ENCODE measurements around the gene SF3A2.
A peak's percentile ranks its signal among the peaks of the same experiment; 100 is the strongest.

The SF3A2 gene

DNA sequence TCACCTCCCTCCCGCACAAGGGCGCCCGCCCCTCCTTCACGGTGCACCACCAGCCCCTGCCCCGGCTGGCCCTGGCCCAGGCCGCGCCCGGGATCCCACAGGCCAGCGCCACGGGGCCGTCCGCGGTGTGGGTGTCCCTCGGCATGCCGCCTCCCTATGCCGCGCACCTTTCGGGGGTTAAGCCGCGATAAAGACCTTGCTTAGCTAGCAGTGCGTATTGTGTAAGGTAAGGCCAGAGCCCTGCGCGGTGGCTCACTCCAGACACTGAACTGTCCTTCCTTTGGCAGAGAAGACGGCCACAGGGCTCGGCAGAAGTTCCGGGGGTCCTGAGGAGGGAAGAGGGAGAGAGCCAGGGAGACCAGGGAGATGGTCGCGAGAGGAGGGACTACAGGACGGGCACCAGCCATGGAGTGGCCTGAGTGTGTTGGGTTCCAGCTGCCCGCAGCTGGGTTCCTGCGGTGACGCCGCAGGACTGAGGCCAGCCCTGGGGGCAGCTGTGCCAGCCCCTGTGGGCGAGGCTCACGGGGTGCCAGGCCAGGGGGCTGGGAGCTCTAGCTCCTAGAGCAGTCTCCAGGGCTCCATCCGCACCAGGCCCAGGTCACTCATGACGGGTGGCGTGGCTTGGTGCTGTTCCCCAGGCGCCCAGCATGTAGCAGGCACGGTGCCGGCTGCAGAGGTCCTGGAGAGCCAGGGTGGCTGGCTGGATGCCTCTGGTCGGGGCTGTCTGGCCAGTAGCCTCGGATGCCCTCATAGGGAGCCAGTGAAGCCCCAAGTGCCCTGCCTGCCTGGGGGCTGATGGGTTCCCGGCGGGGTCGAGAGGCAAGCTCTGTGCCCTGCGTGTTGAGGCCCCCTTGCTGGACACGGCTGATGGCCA lies 8.2 kb upstream of the SF3A2 start:
- DNase-seq, result no peak

DNA sequence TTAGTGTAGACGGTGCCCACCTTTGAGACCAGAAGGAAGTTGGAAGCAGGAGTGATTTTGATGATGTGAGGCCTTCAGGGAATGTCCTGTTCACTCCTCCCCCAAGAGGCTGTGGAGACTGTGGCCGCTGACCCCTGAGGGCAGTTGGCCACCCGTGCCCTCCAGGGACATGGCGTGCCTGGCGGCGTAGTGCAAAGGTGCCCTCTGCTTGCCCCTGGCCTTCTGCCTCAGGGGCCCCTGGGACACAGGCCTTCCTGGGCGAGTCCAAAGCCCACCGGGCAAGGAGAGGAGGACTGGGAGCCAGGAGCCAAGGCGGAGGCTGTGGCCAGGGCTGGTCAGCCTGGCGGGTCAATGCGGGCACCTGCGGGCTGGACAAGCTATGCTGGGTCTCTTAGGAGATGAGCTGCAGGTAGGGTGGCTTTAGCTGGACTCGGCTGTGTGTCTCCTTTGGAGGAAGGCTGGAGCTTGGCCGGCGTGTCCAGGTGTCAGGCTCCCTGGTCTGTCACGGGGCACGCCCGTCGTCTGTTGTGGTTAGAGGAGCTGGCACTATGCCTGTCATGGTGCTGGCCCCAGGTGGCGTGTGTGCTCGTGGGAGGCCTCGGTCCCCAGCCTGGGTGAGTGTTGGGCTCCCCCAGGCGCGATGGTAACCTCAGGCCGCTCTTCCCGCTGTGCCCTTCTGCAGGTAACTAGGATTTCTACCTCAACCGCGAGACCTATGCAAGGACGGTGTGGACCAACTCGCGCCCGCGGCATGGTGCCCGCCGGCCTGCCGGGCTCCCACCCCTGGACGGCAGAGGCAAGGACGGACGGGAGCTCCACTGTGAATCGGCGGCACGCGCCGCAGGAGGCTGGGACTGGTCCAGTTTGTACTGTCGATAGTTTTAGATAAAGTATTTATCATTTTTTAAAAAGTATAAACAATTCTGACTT lies 7.3 kb upstream of the SF3A2 start:
- no peak for DNase-seq

DNA sequence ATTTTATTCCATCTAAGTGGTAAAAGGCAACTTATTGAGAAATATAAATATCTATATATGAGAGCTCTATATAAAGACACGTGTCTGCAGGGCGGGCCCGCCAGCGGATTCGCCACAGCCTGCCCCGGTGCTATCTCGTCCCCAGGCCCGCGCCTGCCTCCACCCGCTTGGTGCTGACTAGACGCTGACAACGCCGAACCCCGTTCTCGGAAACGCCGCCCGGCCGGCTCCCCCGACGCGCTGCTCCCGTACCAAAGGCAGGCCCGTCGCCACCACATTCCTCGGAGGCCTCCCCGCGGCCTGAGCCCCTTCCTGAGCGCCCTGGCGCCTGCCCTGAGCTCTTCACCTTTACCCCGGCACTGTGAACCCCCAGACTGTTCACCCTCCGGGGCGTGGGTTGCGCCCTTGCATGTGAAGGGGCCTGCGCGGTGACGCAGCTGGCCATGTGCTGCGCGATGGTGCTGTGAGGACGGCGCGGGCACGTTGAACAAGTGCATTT lies 6.5 kb upstream of the SF3A2 start:
- DNase-seq, result no peak

DNA sequence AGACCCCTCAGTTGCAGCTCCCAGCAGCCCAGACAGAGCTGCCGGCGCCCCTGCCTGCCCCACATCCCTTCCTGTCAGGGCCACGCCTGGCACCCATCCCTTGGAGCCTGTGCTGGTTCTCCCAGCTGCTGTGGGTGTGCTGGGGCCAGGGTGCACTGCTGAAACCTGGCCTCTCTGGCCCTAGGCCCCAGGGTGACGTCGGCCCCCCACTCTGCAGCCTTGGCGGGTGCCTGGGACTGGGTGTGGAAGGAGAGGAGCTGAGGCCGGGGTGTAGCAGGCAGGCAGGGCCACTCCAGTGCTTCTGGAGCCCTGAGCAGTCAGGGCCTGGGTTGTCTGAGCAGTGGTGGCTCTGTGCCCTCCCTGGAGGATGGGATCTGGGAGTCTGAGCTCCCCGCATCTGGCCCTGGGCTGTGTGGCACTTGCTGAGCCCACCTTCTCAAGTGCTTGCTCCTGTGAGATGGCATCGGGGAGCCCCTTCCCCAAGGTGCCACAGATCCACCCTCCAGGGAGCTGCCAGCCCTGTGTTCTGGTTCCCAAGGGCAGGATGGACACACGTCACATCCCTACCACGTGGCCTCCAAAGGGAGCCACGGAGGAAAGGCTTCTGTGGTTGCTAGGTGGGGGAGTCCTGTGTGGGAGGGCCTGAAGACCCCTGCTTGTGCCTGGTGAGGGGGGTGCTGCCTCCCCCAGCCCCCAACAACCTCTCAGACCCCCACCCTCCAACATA lies 5.7 kb upstream of the SF3A2 start:
- DNase-seq, result no peak

DNA sequence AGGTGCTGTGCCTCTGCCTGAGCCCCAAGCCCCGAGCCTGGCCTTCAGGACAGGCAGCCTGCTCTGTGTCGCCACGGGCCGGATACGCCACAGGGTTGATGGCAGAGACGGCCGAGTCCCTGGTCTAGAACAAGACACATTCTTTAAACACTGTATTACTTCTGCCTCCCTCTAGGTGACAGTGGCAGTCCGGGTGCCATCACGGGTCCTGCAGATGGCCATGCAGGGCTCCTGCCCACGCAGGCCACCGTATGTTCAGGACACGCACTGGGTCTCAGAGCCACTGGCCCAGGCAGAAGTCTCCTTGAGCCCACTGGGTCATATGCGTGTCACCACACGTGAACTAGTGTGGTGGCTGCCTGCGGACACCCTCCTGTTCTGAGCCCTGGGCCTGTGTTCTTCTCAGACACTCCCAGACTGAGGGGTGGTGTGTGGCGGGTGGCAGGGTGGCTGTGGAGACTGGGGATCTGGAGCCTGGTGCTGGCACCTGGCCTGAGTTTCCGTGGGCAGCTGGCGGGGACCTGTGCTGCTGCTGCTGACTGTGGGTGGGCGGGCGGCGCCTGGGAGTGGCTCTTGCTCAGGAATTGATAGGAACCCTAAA lies 4.9 kb upstream of the SF3A2 start:
- no peak for DNase-seq

DNA sequence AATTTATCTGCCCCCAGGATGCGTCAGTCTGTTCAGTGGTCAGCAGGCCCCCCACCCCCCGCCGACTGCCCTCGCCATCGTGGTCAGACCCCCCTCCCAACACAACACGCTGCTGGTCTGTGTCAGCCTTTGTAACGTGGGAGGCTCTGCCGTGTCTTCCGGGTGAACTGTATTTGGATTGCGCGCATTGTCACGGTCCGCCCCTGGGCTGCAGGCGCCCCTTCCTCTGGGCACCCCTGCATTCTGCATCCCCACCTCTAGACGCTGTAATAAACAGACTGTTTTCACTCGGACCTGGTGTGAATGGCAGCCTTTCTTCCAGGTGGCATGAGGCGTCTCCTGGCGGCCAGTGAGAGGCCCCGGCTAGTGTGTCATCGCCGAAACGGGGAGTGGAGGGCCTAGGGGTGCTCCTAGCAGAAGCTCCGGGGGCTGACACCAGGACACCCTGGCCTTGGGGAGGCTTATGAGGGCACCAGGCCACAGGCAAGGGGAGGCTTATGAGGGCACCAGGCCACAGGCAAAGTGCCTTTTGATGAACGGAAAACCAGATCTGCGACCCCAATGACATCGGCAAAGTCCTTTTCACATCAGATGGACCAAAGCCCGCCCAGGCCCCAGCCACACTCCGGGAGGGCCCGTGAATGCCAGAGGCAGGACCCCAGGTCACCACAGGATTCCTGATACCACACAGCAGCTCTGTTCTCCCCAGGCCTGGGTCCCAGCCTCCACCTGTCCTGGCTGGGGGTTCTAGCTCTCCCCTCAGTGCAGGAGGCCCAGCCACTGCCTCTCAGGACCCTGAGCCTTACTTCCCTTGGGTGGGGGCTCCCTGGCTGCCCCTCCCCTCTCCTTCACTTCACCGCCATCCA lies 4.1 kb upstream of the SF3A2 start:
- no peak for DNase-seq

DNA sequence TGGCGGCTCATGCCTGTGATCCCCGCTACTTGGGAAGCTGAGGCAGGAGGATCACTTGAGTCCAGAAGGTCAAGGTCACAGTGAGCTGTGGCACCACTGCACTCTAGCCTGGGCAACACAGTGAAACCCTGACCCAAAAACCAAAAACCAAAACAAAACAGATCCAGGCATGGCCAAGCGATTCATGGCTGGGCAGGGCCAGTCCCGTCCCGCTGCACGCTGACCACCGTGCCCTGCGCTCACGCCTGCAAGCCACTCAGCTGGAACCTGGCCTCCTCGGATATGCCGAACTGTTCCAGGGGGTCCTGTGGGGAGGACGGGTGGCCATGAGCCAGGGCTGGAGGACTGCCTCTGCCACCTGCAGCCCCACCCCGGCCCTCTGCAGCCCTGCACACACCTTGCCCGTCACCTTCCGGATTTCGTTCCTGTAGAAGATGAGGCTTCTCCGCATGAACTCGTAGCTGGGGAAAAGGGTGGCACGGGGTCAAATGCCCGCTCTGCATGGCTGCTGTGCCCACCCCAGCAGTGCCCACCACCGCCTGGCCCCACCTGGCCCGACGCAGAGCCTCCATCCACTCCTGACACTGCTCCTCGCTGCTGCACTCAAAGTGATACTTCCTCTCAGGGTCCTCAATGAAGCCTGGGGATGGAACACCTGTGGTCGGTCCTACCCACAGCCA lies 2.9 kb upstream of the SF3A2 start:
- DNase-seq, result no peak

DNA sequence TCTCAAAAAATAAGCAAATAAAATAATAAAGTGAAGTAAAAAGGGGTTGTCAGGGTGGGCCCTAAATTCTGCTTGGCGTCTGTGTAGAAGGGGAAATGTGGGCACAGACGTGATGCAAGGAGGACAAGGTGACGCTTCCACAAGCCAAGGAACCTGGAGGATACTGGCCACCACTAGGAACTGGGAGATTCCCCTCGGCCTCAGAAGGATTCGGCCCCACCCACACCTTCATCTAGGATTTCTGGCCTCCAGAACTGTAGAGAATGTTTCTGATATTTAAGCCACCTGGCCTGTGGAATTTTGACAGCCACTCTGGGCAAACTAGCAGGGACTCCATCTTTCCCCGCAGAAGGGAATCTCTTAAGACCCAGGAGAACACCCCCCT lies 1.6 kb upstream of the SF3A2 start:
- no peak for DNase-seq

DNA sequence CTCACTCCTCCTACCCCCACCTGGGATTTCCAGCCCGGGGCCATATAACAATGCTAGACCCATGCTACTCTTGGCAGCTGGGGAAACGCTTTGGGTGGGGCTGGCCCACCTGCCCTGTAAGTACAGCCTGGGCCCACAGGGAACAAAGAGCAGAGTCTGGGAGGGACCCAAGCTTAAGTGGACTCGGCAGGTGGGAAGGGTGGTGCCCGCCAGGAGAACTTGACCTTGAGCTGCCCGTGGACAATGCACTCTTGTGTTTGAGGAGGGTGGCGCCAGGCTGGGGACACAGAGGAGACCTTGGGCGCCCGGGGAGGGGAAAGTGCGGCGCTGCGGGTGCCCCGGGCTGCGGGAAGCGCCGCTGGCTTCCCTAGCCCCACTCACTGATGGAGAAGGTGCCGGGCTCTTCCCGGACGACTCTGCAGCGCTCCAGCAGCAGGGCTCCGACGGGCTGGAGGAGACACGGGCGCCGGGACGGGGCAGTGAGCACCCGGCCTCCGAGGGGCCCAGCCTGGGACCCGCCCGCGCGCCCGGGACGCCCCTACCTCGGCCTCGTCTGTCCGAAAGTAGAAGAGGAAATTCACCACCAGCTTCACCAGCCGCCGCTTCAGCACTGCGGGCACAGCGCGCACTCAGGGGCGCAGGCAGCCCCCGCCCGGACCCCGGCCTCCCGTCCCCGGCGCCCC lies 1.1 kb upstream of the SF3A2 start:
- DNase-seq, result no peak

DNA sequence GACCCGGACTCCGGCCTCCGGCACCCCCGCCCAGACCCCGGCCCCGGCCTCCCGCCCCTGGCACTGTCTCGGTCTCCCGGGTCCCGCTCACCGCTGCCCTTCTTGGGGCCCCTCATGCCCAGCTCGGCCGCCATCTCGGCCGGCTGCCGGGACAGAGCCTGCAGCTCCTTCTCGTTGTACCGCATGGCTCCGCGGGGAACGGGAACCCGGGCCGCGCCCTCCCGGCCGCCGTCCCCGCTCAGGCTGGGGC lies 635 bp upstream of the SF3A2 start:
- DNase-seq, result no peak

DNA sequence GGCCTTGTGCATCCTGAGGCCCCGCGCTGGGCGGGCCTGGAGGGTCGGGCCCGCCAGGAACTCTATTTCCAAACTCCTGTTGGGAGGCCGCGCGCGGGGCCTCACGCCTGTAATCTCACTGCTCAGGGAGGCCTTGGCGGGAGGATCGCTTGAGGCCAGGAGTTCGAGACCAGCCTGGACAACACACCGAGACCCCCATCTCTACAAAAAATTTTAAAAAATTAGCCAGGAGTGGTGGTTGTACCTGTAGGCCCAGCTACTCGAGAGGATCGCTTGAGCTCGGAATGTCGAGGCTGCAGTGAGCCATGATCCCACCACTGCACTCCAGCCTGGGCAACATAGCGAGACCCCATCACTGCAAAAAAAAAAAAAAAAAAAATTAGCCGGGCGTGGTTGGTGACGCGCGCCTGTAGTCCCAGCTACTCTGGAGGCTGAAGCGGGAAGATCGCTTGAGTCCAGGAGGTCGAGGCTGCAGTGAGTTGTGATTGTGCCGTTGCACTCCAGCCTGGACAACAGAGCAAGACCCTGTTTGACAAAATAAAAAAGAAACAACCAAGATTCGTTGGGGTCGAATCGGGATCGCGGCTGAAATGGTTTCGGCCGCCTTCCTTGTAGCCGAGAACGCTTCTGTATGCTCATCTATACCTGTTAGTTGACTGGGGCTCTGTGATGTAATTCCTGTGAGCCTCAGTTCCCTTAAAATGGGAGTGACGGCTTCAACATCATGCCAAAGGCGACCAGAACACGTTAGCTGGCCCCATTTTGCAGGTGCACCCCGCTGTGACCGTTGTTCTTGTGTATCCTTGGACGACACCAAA lies 636 bp downstream of the SF3A2 start:
- no peak for DNase-seq

DNA sequence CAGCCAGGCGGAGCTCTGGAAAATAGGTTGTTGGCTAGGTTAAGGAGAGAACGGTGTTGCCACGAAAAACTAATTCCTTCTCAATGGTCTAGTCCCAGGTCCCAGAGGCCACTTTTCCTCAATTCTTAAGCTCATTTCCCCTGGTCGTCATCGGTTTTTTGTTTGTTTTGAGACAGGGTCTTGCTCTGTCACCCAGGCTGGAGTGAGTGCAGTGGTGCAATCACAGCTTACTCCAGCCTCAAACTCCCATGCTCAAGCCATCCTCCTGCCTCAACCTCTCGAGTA lies 1.2 kb downstream of the SF3A2 start:
- DNase-seq, result no peak

DNA sequence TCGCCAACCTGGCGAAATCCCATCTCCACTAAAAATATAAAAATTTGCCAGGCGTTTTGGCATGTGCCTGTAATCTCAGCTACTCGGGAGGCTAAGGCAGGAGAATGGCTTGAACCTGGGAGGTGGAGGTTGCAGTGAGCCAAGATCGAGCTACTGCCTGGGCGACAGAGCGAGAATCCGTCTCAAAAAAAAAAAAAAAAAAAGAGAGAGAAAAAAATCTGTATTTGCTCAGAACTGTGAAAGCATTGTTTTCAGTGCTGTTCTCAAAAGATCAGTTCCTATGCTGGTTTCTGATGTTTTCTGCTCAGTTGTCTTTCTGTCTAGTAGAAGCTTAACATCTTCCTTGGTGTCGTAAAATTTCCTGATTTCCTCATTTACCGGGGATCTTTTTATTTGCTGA lies 2.5 kb downstream of the SF3A2 start:
- peak; percentile 11 for DNase-seq

DNA sequence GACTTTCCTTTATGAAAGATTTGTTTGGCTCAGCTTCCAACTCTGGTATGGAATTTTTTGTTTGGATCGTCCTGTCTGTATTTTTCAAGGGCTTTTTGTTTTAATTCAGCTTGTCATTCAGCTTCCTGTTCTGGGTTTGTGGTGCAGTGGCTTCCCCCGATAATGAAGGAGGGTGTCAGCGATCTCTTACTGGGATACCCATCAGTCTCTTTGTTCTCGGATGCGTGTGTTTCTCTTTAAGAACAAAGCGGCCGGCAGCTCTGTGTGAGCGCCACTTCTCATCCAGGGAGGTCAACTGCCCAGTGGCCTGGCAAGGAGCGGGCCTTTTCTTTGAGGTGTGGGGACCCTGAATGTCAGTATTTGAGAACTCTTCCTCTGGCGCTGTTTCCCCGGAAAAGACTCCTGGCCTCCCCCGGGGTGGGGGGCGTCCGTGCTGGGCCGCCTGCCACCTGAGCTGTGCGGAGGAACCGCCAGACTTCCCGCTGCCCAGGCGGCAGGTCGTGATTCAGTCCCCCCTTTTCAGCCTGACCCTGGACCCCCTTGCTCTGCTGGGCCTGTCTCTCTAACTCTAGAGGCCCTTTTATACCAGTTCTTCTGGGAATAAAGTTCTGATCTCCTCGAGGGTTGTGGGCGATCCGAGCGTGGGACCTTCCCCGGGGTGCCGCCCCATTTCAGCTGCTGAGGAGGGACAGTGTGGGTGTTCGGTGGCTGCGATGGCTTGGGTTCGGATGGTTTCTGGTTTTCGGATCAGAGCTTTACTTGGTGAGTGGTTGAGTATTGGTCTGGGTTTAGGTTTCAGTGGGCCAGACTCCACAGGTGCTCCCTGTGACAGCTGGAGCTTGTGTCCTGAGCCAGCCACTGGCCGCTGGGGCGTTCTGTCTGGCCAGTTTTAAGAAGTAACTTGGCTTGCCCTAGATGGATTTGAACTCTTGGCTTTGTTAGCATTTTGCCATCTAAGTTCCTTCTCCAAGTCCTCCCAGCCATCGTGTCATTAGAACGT lies 3.4 kb downstream of the SF3A2 start:
- DNase-seq, result peak; percentile 17

DNA sequence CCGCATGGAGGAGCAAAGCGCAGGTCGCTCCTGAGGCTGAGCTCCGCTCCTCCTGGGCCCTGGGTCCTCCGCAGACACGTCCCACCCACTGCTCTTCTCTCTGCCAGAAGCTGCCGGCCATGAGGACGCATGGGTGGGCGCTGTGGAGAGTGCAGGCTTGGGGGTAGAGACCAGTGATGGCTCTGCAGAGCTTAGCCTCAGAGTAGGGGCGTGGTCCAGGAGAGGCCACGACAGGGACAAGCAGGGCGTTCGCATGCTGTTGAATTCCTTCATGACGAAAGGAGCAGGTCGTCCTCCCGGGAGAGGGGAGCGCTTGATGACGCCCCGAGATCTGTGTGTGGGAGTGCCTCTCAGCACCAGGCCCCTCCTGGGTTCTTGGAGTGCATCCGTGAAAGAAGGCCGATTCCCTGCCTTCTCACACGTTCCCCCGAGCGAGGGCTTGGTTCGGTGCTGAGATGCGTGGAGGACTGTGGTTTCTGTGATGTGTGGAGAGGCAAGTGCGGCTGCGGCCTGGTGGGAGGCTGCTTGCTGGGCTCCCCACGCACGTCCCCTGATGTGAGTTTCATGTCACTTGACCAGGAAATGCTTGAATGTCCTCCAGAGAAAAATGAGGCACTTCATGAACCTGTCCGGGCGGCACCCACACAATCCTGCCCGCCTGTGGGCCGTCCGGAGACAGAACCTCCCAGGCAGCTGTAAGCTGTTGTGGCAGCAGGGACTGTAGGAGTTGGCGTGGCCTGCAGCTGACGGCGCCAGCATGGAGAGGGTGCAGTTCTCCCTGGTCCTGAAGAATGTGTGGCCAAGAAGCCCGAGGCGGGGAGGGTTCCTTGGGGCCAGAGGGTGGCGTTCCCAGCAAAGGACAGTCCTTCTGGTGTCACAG lies 4.5 kb downstream of the SF3A2 start:
- no peak for DNase-seq

DNA sequence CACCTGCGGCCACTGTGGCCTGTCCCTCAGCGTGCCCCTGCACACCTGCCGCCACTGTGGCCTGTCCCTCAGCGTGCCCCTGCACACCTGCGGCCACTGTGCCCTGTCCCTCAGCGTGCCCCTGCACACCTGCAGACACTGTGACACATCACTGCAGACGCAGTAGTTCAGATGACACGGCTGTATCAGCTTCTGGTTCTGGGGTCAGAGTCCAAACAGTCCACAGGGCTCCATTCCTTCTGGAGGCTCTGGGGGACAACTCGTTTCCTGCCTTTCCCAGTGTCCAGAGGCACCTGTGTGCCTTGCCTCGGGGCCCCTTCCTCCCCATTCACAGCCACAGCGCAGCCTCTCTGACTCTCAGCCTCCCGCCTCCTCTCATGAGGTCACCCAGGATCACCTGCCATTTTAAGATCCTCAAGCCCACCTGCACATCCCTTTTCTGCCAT lies 5.5 kb downstream of the SF3A2 start:
- no peak for DNase-seq

DNA sequence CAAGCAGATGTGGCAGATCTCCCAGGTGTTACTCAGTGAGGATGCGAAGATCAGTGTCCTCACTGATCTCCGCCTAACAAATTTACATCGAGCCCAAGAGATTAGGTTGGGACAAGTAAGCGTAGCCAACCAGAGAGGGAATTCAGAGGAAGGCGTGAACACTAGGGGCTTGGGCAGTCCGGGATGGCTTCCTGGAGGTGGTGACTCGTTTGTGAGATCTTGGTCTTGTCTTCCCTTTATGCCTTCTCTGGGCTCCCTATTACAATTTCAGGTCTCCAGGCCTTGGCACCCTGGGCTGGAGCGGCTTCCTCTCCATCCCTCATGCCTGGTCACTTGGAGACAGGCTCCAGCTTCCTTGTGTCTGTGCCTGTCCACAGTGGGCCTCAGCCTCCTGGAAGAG lies 6.2 kb downstream of the SF3A2 start:
- DNase-seq, result no peak

All from GF-D8 (cell line).